Thyroid gland (tissue), 4 donors: Measurements from ENCODE around the gene DRD1. TPM values are rescaled to one million over a fixed set of nuclear protein-coding genes. Genes with fewer than 3 reads are reported as not detected.

ENCODE experiments used
- DNase-seq, 2 donors: peaks; one replicate each; pipeline ENCODE4 v3.0.0-alpha.2; 2019
- H3K27ac ChIP-seq, 3 donors: fragments of 200-600 bp; sonication (generic); 1 replicate in 2 of 3; 2 replicates in 1 of 3; pipeline ENCODE4 v1.5.1; 2016 to 2019; ENCODE audit warnings: mild to moderate bottlenecking in 1 of 3, moderate library complexity in 1 of 3
- H3K27me3 ChIP-seq: fragments of 200-600 bp; sonication (generic); one replicate; pipeline ENCODE4 v1.5.1; 2019
- H3K36me3 ChIP-seq, 2 donors: fragments of 200-600 bp; sonication (generic); one replicate each; pipeline ENCODE4 v1.5.1; 2016 to 2019
- H3K4me1 ChIP-seq, 2 donors: fragments of 200-600 bp; sonication (generic); one replicate each; pipeline ENCODE4 v1.5.1; 2017 to 2019
- H3K4me3 ChIP-seq, 3 donors: fragments of 200-600 bp; sonication (generic); replicated peaks in 1 of 3; 1 replicate in 2 of 3; 2 replicates in 1 of 3; pipeline ENCODE4 v1.5.1; 2016; ENCODE audit warnings: mild to moderate bottlenecking in 1 of 3
- H3K9me3 ChIP-seq: fragments of 200-600 bp; sonication (generic); one replicate; pipeline ENCODE4 v1.5.1; 2017
- POLR2A ChIP-seq, 2 donors: fragments of 450-650 bp; IDR thresholded peaks; one replicate each; pipeline ENCODE4 v1.6.1; 2017; ENCODE audit warnings: antibody characterized with exemption in 2 of 2, mild to moderate bottlenecking in 2 of 2, moderate library complexity in 1 of 2
- WGBS, 2 donors: methylation state at CpG; one replicate each; pipeline ENCODE4 v1.1.5; 2017; 5-methylcytosine and 5-hydroxymethylcytosine counted together
- intact Hi-C: fragments of 100-400 bp; cut with DNase I; formaldehyde crosslinking; loops from one replicate; pipeline ENCODE4 v1.15.1; 2023
- total RNA-seq, 4 donors: library from RNA; depleted of rRNA; stranded (reverse); fragments of >200 nt; gene quantifications; one replicate each; pipeline ENCODE4 v1.2.3, GENCODE V29; 2016
- TF ChIP-seq, protein P1 (sequence below), 6 experiments: fragments of 200-600 bp in 3 of 6; fragments of 450-650 bp in 3 of 6; sonication (generic) in 3 of 6; IDR thresholded peaks; one replicate each; pipeline ENCODE4 v1.5.1; 2016 to 2019; ENCODE audit warnings: antibody characterized with exemption in 6 of 6, mild to moderate bottlenecking in 2 of 6, inconsistent platforms in 1 of 6, moderate library complexity in 1 of 6

Gene DRD1
- total RNA-seq, 4 donors from 2014 or later: not detected

DNA sequence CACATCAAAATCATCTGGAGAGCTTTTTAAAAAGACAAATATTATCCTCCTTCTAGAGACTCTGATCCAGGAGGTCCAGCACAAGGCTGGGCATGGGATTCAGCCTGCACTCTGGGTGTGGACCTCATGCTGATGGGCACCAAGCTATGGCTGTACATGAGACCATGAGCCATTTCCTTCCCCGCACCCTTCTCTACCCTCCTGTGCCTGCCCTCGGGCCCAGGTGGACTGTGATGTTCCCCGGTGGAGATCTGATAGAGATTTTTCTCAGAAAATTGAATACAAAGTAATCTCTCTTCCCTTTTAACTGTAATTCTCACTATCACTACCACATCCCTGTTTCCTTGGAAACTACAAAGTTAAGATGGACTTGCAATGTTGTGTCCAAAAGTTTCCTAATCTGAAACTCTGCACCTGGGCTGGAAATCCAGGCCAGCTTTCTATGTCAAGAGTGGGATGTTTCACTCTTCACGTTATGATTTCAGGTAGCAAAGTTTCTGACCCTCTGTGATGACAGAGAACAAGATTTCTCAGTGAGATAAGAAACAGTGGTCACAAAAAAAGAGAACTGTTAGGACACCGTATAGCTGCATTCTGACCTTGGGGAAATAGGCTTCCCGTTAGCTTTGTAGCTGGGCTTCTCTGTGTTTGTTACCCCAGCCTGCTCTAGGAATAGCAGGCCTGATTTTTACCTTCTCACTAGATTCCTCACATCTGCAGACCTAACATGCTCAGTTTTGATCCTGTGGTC lies 45.9 kb upstream of the DRD1 start:
- no peak overlapping the region for H3K27ac ChIP-seq
- intact Hi-C loops: no loop called here
- TF ChIP-seq POLR2A (IDR thresholded peaks at IDR 0.05): no peak
- TF ChIP-seq, protein P1, sequence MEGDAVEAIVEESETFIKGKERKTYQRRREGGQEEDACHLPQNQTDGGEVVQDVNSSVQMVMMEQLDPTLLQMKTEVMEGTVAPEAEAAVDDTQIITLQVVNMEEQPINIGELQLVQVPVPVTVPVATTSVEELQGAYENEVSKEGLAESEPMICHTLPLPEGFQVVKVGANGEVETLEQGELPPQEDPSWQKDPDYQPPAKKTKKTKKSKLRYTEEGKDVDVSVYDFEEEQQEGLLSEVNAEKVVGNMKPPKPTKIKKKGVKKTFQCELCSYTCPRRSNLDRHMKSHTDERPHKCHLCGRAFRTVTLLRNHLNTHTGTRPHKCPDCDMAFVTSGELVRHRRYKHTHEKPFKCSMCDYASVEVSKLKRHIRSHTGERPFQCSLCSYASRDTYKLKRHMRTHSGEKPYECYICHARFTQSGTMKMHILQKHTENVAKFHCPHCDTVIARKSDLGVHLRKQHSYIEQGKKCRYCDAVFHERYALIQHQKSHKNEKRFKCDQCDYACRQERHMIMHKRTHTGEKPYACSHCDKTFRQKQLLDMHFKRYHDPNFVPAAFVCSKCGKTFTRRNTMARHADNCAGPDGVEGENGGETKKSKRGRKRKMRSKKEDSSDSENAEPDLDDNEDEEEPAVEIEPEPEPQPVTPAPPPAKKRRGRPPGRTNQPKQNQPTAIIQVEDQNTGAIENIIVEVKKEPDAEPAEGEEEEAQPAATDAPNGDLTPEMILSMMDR (IDR thresholded peaks at IDR 0.05): no peak
- H3K4me1 ChIP-seq: no peaks in the 10 kb centered on the region
- no peak overlapping the region for H3K4me3 ChIP-seq
- H3K9me3 ChIP-seq: no peaks in the 10 kb centered on the region
- no peaks in the 10 kb centered on the region for H3K27me3 ChIP-seq
- 80 to 83% methylated on average over 6 of the region's 6 CpGs for WGBS, 2 donors
- no peak for DNase-seq
- H3K36me3 ChIP-seq: peaks cover 9 to 19% of the 10 kb centered on the region in 2 donors

DNA sequence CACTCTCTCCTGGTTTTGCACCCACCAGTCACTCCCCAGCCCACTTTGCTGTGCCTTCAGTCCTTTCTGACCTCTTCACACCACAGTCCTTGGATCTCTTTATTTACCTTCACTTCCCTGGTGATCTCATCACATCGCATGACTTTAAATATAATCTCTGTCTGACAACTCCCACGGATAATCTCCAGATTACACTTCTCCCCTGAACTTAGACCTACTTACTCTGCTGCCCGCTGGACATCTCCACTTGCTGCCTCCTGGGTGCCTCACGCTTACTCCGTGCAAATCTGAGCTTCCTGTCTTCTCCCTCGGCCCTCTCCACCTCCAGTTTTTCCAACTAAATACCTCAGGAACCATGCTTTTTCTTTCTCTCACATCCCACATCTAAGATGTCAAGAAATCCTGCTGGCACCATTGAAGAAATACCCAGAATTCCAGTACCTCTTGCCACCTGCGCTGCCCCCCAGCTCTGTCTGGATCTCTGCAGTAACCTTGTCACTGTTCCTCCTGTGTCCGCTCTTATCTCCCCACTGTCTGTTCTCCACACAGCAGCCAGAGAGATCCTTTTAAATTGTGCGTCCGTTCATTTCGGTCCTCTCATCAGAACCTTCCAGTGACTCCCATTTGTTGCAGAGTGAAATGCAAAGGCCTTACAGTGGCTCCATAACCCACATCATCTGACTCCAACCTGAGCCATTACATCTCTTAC lies 43.7 kb upstream of the DRD1 start:
- intact Hi-C loops: no loop called here
- Histone ChIP-seq H3K9me3 (no peaks in the 10 kb centered on the region), H3K4me1 (no peaks in the 10 kb centered on the region), H3K4me3 (no peak overlapping the region), H3K27me3 (no peaks in the 10 kb centered on the region), H3K36me3 (peaks cover 4 to 6% of the 10 kb centered on the region in 2 donors), H3K27ac (no peak overlapping the region)
- WGBS, 2 donors: 92 to 93% methylated on average over 11 of the region's 11 CpGs
- no peak for TF ChIP-seq POLR2A (IDR thresholded peaks at IDR 0.05)
- TF ChIP-seq, protein P1 (IDR thresholded peaks at IDR 0.05): no peak
- DNase-seq: no peak

DNA sequence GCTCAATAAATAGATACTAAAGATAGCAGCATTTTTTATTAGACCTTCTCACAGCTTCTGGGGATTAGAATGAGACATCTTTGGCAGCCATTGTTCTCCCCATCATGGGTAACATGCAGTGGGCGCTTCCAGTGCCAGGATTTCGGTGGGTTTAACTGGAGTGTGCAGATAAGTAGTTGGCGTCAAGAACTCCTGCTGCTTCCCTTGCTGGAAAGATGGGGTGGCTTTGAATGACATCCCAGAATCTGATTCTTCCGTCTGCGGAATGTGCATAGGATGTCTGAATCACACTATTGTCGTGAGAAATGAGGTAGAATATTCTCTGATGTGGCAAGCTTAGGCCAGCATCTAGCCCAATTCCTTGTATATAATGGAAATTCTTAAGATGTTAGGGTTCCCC lies 41.6 kb upstream of the DRD1 start:
- DNase-seq: no peak
- Histone ChIP-seq H3K27me3 (no peaks in the 10 kb centered on the region), H3K4me3 (no peak overlapping the region), H3K4me1 (no peaks in the 10 kb centered on the region), H3K36me3 (no peaks in the 10 kb centered on the region), H3K27ac (no peak overlapping the region), H3K9me3 (no peaks in the 10 kb centered on the region)
- TF ChIP-seq, protein P1 (IDR thresholded peaks at IDR 0.05): no peak
- TF ChIP-seq POLR2A (IDR thresholded peaks at IDR 0.05): no peak
- intact Hi-C loops: no loop called here
- 97 to 98% methylated on average over 6 of the region's 6 CpGs for WGBS, 2 donors

DNA sequence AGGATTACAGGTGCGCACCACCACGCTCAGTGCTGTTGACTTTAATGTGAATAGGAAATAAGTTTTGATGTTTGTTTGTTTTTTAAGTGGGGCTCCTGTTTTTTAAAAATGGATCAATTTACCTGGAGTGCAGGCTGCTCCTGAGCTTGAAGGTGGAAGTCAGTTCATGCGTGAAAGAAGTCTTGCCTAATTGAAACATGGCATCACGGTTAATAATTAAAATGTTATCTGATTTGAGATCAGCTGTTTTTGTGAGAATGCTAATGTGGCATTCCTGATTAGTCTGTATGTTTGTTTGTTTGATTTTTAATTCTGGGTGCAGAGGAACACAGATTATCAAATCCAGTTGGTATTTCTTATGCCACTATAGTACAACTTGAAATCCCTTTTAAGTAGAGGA lies 40.8 kb upstream of the DRD1 start:
- H3K4me1 ChIP-seq: peaks cover under 1 to 5% of the 10 kb centered on the region in 2 donors
- 96 to 99% methylated on average over 4 of the region's 4 CpGs for WGBS, 2 donors
- DNase-seq: no peak
- H3K4me3 ChIP-seq: no peak overlapping the region
- no peak for TF ChIP-seq POLR2A (IDR thresholded peaks at IDR 0.05)
- TF ChIP-seq, protein P1 (IDR thresholded peaks at IDR 0.05): no peak
- intact Hi-C loops: no loop called here
- H3K27me3 ChIP-seq: no peaks in the 10 kb centered on the region
- no peaks in the 10 kb centered on the region for H3K36me3 ChIP-seq
- H3K27ac ChIP-seq: no peak overlapping the region
- no peaks in the 10 kb centered on the region for H3K9me3 ChIP-seq

DNA sequence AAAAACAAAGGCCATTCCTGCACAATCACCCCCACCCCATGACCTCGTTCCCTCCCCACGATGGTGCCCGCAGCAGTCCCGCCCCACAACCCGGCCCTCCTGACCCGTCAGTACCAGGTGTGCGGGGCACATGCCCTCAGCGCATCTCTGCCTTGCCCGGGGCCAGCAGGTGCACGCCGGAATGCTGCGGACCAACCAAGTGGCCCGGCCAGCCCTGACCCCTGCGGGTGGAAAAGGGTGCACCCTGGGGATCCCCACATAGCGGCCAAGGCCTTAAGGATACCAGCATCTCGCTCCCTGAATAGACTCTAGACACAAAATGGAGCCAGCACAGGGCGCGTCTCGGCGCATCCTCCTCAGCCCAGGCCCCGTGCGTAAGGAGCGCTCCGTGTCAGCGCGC lies 40.3 kb upstream of the DRD1 start:
- no peak for DNase-seq
- Histone ChIP-seq H3K27me3 (no peaks in the 10 kb centered on the region), H3K4me1 (peaks cover 6 to 10% of the 10 kb centered on the region in 2 donors), H3K4me3 (no peak overlapping the region), H3K36me3 (no peaks in the 10 kb centered on the region), H3K9me3 (no peaks in the 10 kb centered on the region), H3K27ac (no peak overlapping the region)
- intact Hi-C loops: no loop called here
- 94 to 98% methylated on average over 17 to 26 of the region's 26 CpGs for WGBS, 2 donors
- no peak for TF ChIP-seq POLR2A (IDR thresholded peaks at IDR 0.05)
- TF ChIP-seq, protein P1 (IDR thresholded peaks at IDR 0.05): no peak
